COR-L47 (cell line): ENCODE measurements around the gene EEA1.
A peak's percentile ranks its signal among the peaks of the same experiment; 100 is the strongest.
"Not testable (repeated sequence)": the region's sequence is repeated elsewhere in the genome, so short reads cannot be mapped to it uniquely, and the experiment has no call there.

Experiments
- DNase-seq: peaks from one replicate; lab custom pipeline; 2025; lab: John Stamatoyannopoulos, UW

EEA1 gene

GRCh38 chr12:92928962-92929915, at the start of gene EEA1:
Gene EEA1, minus strand, starts transcription at chr12:92929295. Its CDS starts 229 bp downstream, at chr12:92929066.
- DNase-seq = peak; percentile 98

- no peak for DNase-seq
These were observed 49.5 kb upstream of the EEA1 start for GRCh38 chr12:92978607-92979006.

- DNase-seq = no peak
These were observed 48.2 kb upstream of the EEA1 start for GRCh38 chr12:92977326-92977725.

- DNase-seq = no peak
These were observed 45.7 kb upstream of the EEA1 start for GRCh38 chr12:92974759-92975158.

- DNase-seq = no peak
These were observed 44.5 kb upstream of the EEA1 start for GRCh38 chr12:92973614-92974013.

GRCh38 chr12:92971859-92972524, 42.9 kb upstream of the EEA1 start:
- no peak for DNase-seq

- no peak for DNase-seq
These were observed 39.2 kb upstream of the EEA1 start for GRCh38 chr12:92968176-92968813.

GRCh38 chr12:92964378-92964777, 35.3 kb upstream of the EEA1 start:
- DNase-seq = not testable (repeated sequence)

- DNase-seq = no peak
These were observed 32.9 kb upstream of the EEA1 start for GRCh38 chr12:92961949-92962348.

- DNase-seq = no peak
These were observed 27.0 kb upstream of the EEA1 start for GRCh38 chr12:92955997-92956663.

GRCh38 chr12:92953747-92954146, 24.7 kb upstream of the EEA1 start:
- no peak for DNase-seq

- no peak for DNase-seq
These were observed 23.3 kb upstream of the EEA1 start for GRCh38 chr12:92952394-92952793.

GRCh38 chr12:92951006-92951405, 21.9 kb upstream of the EEA1 start:
- DNase-seq = no peak

GRCh38 chr12:92950011-92950410, 20.9 kb upstream of the EEA1 start:
- DNase-seq = no peak

- no peak for DNase-seq
These were observed 20.4 kb upstream of the EEA1 start for GRCh38 chr12:92949466-92949865.

- no peak for DNase-seq
These were observed 18.6 kb upstream of the EEA1 start for GRCh38 chr12:92947589-92948215.

GRCh38 chr12:92945659-92946220, 16.6 kb upstream of the EEA1 start:
- DNase-seq = no peak

GRCh38 chr12:92943482-92944250, 14.6 kb upstream of the EEA1 start:
- no peak for DNase-seq

GRCh38 chr12:92942905-92943304, 13.8 kb upstream of the EEA1 start:
- DNase-seq = no peak

- DNase-seq = no peak
These were observed 10.0 kb upstream of the EEA1 start for GRCh38 chr12:92939116-92939515.

- no peak for DNase-seq
These were observed 9.5 kb upstream of the EEA1 start for GRCh38 chr12:92938638-92939037.
